GM18498 (cell line): ENCODE results near the gene TEX13B.

Experiments
- ATAC-seq: cut with Tn5 transposase; IDR thresholded peaks from one replicate; pipeline ENCODE4 v1.9.1; 2021; ENCODE audit warnings: mild to moderate bottlenecking, moderate library complexity; ENCODE audit not compliant: unreplicated experiment

TEX13B gene

DNA sequence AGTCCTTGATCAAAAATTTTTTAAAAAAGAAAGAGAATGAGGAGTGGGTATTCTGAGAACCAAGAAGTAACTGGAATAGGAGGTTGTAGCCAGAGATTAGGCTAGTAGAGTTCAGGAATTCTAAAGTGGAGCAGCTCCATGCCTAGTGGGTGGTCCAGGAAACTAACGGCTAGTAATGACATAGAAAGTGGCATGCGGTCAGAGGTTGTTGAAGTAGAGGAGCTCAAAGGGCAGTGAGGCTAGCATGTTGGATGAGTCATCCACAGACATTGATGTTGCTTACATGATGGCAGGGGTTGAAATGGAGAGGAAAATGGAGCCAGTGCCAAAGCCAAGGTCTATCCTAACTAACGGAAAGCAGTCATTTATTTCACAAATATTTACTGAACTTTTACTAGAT lies 42.1 kb downstream of the TEX13B start:
- no peak for ATAC-seq

- ATAC-seq = no peak
These were observed 45.8 kb downstream of the TEX13B start for GRCh38 chrX:107936434-107936730.

- no peak for ATAC-seq
These were observed 46.3 kb downstream of the TEX13B start for GRCh38 chrX:107935664-107936433.

- no peak for ATAC-seq
These were observed 47.0 kb downstream of the TEX13B start for GRCh38 chrX:107935200-107935599.

- ATAC-seq = no peak
These were observed 47.9 kb downstream of the TEX13B start for GRCh38 chrX:107934262-107934661.
